ENCODE data around the gene RERE.

The RERE gene

GRCh38 chr1:8329858-8330257, 487.6 kb downstream of the RERE start:
- no peak for DNase-seq (ENCODE audit: low read depth in 2 of 2)

GRCh38 chr1:8329439-8329838, 488.0 kb downstream of the RERE start:
- no peak for DNase-seq (ENCODE audit: low read depth in 2 of 2)

- no peak for DNase-seq (ENCODE audit: low read depth in 2 of 2)
Observed at GRCh38 chr1:8328271-8328670, 489.2 kb downstream of the RERE start.

- no peak for DNase-seq (ENCODE audit: low read depth in 2 of 2)
Observed at GRCh38 chr1:8326265-8326664, 491.2 kb downstream of the RERE start.

- no peak for DNase-seq (ENCODE audit: low read depth in 2 of 2)
Observed at GRCh38 chr1:8325771-8326170, 491.7 kb downstream of the RERE start.

GRCh38 chr1:8324176-8324810, 493.1 kb downstream of the RERE start:
- no peak for DNase-seq (ENCODE audit: low read depth in 2 of 2)

- no peak for DNase-seq (ENCODE audit: low read depth in 2 of 2)
Observed at GRCh38 chr1:8323706-8324105, 493.7 kb downstream of the RERE start.

GRCh38 chr1:8321612-8322011, 495.8 kb downstream of the RERE start:
- DNase-seq (ENCODE audit: low read depth in 2 of 2) = no peak

- no peak for DNase-seq (ENCODE audit: low read depth in 2 of 2)
Observed at GRCh38 chr1:8318436-8318835, 499.0 kb downstream of the RERE start.

GRCh38 chr1:8317647-8318381, 499.6 kb downstream of the RERE start, which contains the start of gene SLC45A1:
SLC45A1 (plus strand) TSS chr1:8318114; CDS start chr1:8324330, 6,216 bp downstream.
- peak in 1 of 2 experiments; percentile 19 for DNase-seq (ENCODE audit: low read depth in 2 of 2)

GRCh38 chr1:8315573-8316475, 501.6 kb downstream of the RERE start:
- DNase-seq (ENCODE audit: low read depth in 2 of 2) = no peak

GRCh38 chr1:8314346-8315280, 502.8 kb downstream of the RERE start:
- peak; percentile 38 to 50 for DNase-seq (ENCODE audit: low read depth in 2 of 2)

GRCh38 chr1:8313231-8313630, 504.2 kb downstream of the RERE start:
- DNase-seq (ENCODE audit: low read depth in 2 of 2) = no peak

- DNase-seq (ENCODE audit: low read depth in 2 of 2) = no peak
Observed at GRCh38 chr1:8312235-8313218, 504.9 kb downstream of the RERE start.

- no peak for DNase-seq (ENCODE audit: low read depth in 2 of 2)
Observed at GRCh38 chr1:8311068-8311718, 506.2 kb downstream of the RERE start.

- no peak for DNase-seq (ENCODE audit: low read depth in 2 of 2)
Observed at GRCh38 chr1:8307628-8308027, 509.8 kb downstream of the RERE start.

- DNase-seq (ENCODE audit: low read depth in 2 of 2) = no peak
Observed at GRCh38 chr1:8303876-8304275, 513.6 kb downstream of the RERE start.

- DNase-seq (ENCODE audit: low read depth in 2 of 2) = peak; percentile 11 to 20
Observed at GRCh38 chr1:8303141-8303540, 514.3 kb downstream of the RERE start.
